GM06990 (cell line): ENCODE measurements around the gene MFAP2.

ENCODE experiments used
- DNase-seq: peaks from one replicate; pipeline ENCODE4 v3.0.0-alpha.2; 2011; ENCODE audit not compliant: insufficient read length; ENCODE audit errors: extremely low read depth
- H3K27me3 ChIP-seq: replicated peaks from 2 replicates; pipeline ENCODE4 v1.6.0; 2011; ENCODE audit warnings: low read length; ENCODE audit not compliant: control insufficient read depth, insufficient read depth
- H3K36me3 ChIP-seq: 2 replicates; pipeline ENCODE4 v1.5.1; 2011; ENCODE audit warnings: low read length; ENCODE audit not compliant: control insufficient read depth, insufficient read depth
- H3K4me3 ChIP-seq: replicated peaks from 2 replicates; pipeline ENCODE4 v1.5.1; 2011; ENCODE audit warnings: low read depth, mild to moderate bottlenecking, control low read depth, low read length
- CTCF ChIP-seq: IDR thresholded peaks from 2 replicates; pipeline ENCODE4 v1.5.1; 2011; ENCODE audit warnings: low read length, control low read depth, mild to moderate bottlenecking, inconsistent platforms; ENCODE audit not compliant: insufficient read depth, poor library complexity, severe bottlenecking

MFAP2 gene

GRCh38 chr1:16998589-16998988 is 18.2 kb upstream of the MFAP2 start:
- DNase-seq = no peak
- TF ChIP-seq CTCF = no peak
- Histone ChIP-seq H3K27me3 (no peaks in the 10 kb centered on the region), H3K36me3 (peaks cover 4% of the 10 kb centered on the region), H3K4me3 (no peak overlapping the region)

- DNase-seq = no peak
- Histone ChIP-seq H3K4me3 (no peak overlapping the region), H3K27me3 (no peaks in the 10 kb centered on the region), H3K36me3 (peaks cover 2% of the 10 kb centered on the region)
- no peak for TF ChIP-seq CTCF
Observed at GRCh38 chr1:16996845-16997244, 16.4 kb upstream of the MFAP2 start.

- no peak for TF ChIP-seq CTCF
- Histone ChIP-seq H3K4me3 (no peak overlapping the region), H3K36me3 (peaks cover 2% of the 10 kb centered on the region), H3K27me3 (no peaks in the 10 kb centered on the region)
- no peak for DNase-seq
Observed at GRCh38 chr1:16993521-16994038, 13.2 kb upstream of the MFAP2 start.

GRCh38 chr1:16992675-16993074 is 12.3 kb upstream of the MFAP2 start:
- no peak overlapping the region for H3K4me3 ChIP-seq
- no peak for TF ChIP-seq CTCF
- peaks cover 7% of the 10 kb centered on the region for H3K36me3 ChIP-seq
- no peaks in the 10 kb centered on the region for H3K27me3 ChIP-seq
- no peak for DNase-seq

- Histone ChIP-seq H3K36me3 (peaks cover 7% of the 10 kb centered on the region), H3K4me3 (no peak overlapping the region)
- no peak for TF ChIP-seq CTCF
Observed at GRCh38 chr1:16992102-16992501, 11.7 kb upstream of the MFAP2 start.

GRCh38 chr1:16991571-16991970 is 11.2 kb upstream of the MFAP2 start:
- no peak for TF ChIP-seq CTCF
- Histone ChIP-seq H3K4me3 (no peak overlapping the region), H3K36me3 (peaks cover 7% of the 10 kb centered on the region), H3K27me3 (no peaks in the 10 kb centered on the region)
- no peak for DNase-seq

More at GRCh38 chr1:16992102-16992501, 11.7 kb upstream of the MFAP2 start:
- no peak for DNase-seq
- no peaks in the 10 kb centered on the region for H3K27me3 ChIP-seq
